GM18873 (cell line): Measurements from ENCODE around the gene AEBP1.

Source experiments
- ATAC-seq: cut with Tn5 transposase; IDR thresholded peaks from one replicate; pipeline ENCODE4 v1.9.1; 2021; ENCODE audit warnings: mild to moderate bottlenecking, moderate library complexity, moderate number of reproducible peaks; ENCODE audit not compliant: unreplicated experiment, low FRiP score

Gene AEBP1

DNA sequence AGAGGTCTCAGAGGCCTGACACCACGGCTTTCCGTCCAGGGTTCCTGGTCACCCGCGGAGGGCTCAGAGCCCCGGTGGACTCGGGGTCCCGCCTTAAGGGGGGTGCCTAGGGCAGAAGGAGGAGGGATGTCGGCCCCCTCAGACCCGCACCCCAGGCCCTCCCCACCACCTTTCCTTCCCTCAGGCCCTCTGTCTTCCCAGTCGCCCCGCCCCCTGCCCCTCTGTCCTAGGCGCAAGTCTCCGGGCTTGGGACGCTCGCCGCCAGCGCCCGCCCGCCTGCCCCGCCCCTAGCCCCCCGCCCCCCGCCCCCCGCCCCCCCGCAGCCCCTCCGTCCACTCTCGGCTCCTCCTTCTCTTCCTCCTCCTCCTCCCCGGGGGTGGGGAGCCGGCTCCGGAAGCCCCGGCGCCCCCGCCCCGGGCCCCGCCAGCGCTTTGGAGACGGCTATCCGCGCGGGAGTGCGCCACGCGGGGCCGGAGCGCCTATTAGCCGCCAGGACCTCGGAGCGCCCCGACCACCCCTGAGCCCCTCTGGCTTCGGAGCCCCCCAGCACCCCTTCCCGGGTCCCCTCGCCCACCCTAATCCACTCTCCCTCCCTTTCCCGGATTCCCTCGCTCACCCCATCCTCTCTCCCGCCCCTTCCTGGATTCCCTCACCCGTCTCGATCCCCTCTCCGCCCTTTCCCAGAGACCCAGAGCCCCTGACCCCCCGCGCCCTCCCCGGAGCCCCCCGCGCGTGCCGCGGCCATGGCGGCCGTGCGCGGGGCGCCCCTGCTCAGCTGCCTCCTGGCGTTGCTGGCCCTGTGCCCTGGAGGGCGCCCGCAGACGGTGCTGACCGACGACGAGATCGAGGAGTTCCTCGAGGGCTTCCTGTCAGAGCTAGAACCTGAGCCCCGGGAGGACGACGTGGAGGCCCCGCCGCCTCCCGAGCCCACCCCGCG is at the start of gene AEBP1:
TSS of gene AEBP1 (plus strand) at position 423 of the 937 bp plus-strand sequence. CDS start at position 744, 321 bp downstream.
- no peak for ATAC-seq

DNA sequence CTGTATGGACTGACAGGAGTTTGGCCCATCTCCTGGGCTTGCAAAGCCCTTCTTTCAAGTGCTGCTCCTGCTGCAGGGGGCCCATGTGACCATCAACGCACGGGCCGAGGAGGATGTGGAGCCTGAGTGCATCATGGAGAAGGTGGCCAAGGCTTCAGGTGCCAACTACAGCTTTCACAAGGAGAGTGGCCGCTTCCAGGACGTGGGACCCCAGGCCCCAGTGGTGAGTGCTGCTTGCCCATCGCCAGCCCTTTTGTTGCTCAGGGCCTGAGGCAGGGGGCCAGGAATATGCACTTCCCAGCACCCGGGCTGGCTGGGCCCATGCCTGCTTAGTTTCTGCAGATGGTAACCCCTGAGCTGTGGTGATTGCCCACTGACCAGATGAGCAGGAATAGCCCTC is 47.5 kb upstream of the AEBP1 start:
- no peak for ATAC-seq

DNA sequence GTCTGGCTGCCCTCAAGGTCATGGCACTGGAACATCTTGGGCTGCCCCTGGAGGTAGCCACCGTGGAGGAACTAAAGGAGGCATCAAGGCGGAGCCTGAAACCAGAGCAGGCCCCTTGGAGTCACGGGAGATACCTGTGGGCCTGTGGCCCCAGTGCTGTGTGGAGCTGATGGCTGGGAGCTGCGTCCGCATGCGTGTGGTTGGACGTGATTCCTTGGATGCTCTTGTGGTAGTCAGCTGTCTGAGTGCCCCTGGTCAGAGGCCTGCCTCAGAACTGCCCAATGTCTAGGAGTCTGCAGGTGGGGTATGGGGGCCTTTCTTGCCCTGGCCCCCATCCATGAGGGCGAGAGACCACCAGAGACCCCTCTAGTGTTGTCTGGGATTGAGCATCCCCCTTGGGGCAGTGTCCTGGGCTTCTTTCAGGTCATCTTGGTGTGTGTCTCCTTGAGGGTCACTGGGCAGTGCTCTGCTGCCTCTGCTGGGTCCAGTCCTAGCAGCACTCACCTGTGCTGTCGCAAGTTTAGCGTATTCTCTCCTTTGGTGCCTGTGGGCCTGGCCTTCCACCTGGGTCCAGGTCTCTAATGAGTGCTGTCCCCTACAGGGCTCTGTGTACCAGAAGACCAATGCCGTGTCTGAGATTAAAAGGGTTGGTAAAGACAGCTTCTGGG is 46.8 kb upstream of the AEBP1 start:
- no peak for ATAC-seq

DNA sequence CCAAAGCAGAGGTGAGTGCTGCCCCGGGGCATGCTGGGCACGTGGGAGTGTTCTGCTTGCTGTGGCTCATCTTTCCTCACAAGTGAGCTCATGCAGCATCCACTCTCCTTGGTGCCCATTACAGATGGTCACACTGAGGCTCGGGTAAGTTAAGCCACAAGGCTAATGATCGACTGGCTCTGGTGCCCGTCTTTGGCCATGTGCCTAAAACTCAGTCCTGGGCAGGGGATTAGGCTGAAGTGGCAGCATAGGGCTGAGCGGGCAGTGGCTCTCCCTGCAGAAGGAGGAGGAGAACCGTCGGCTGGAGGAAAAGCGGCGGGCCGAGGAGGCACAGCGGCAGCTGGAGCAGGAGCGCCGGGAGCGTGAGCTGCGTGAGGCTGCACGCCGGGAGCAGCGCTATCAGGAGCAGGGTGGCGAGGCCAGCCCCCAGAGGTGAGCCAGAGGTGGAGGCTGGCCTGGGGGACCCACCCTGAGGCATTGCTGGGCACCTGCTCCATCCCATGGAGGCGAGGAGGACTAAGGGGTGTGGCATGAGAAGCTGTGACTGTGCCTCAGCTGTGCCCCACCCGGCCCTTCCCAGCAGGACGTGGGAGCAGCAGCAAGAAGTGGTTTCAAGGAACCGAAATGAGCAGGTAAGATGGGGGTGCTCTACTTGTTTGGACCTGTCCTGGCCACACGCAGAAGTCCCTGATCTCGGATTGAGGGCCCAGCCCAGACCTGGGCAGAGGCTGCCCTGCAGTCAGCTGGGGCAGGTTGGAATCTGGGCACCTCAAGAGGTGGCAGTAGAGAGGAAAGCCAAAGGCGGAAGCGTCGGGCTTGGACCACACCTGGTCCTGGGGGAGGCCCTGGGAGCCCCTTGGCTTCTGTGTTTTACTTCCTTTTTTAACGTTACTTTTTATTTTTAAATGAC is 46.0 kb upstream of the AEBP1 start:
- no peak for ATAC-seq

DNA sequence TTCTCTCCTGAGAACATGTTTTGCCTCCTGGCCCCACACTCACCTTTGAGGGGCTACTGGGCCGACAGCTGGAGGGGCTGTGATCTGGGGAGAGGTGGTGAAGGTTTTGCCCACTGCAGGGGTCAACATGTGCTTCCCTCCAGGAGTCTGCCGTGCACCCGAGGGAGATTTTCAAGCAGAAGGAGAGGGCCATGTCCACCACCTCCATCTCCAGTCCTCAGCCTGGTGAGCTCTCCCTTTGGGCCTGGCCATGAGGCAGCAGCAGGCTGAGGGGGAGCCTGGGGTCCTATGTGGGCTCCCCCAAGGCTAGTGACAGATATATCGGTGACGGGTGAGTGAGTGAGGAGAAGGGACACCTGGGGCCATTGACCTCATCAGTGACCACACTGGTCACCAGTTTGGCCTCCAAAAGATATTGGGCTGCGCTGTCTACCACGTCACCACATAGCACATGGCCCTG is 45.4 kb upstream of the AEBP1 start:
- no peak for ATAC-seq

DNA sequence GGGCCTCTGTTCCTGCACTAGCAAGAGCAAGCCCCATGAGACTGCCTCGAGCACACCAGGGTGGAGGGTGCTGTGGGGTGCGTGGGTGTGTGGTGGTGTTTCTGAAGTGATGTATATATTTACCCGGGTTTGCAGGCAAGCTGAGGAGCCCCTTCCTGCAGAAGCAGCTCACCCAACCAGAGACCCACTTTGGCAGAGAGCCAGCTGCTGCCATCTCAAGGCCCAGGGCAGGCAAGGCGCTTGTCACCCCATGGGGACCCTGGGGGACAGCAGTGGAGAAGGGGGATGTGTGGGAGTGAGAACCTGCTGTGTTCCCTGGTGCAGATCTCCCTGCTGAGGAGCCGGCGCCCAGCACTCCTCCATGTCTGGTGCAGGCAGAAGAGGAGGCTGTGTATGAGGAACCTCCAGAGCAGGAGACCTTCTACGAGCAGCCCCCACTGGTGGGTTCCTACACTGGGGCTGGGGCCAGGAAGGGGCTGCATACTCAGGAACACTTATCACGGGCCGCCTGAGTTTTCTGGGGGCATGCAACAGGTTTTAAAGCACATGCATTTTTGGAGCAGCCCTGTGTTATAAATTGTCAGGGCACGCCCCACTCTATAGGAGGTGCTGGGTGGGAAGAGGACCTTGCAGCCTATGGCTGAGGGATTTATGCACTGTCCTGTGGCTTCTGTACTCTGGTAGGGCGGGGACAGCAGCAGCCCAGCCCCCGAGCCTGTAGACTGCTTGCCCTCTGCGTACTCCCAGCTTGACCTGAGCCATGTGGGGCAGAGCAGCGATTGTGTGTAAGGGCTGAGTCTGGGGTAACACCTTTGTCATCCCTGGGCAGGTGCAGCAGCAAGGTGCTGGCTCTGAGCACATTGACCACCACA is 44.7 kb upstream of the AEBP1 start:
- ATAC-seq = no peak

DNA sequence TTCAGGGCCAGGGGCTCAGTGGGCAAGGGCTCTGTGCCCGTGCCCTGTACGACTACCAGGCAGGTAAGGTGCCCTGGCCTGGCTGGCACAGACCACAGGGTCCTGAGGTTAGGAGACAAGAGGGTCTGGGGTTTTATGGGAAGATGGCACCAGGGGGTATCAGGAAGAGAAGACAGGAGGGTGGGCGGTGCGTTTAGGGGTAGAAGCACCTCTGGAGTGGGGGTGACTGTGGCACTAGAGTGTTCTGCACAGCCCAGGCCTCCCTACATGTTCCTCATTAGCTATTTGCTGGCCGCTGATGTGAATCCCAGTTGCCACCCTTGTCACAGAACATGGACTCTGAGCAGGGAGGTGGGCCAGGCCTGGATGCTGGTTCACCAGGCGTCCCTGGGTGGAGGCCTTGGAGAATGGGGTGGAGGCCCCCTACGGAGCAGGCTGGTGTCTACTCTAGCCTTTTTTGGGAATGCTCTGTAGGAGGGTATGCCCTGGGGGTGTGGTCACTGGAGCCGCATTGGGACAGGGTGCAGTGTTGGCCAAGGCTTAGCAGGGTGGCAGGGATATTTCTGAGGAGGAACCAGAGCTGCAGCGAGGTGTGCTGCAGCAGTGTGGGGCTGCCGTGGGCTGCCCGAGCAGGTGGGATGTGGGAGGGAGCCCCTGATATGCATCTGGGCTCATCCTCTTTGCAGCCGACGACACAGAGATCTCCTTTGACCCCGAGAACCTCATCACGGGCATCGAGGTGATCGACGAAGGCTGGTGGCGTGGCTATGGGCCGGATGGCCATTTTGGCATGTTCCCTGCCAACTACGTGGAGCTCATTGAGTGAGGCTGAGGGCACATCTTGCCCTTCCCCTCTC is 43.8 kb upstream of the AEBP1 start:
- ATAC-seq = no peak

DNA sequence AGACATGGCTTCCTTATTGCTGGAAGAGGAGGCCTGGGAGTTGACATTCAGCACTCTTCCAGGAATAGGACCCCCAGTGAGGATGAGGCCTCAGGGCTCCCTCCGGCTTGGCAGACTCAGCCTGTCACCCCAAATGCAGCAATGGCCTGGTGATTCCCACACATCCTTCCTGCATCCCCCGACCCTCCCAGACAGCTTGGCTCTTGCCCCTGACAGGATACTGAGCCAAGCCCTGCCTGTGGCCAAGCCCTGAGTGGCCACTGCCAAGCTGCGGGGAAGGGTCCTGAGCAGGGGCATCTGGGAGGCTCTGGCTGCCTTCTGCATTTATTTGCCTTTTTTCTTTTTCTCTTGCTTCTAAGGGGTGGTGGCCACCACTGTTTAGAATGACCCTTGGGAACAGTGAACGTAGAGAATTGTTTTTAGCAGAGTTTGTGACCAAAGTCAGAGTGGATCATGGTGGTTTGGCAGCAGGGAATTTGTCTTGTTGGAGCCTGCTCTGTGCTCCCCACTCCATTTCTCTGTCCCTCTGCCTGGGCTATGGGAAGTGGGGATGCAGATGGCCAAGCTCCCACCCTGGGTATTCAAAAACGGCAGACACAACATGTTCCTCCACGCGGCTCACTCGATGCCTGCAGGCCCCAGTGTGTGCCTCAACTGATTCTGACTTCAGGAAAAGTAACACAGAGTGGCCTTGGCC is 43.0 kb upstream of the AEBP1 start:
- no peak for ATAC-seq

DNA sequence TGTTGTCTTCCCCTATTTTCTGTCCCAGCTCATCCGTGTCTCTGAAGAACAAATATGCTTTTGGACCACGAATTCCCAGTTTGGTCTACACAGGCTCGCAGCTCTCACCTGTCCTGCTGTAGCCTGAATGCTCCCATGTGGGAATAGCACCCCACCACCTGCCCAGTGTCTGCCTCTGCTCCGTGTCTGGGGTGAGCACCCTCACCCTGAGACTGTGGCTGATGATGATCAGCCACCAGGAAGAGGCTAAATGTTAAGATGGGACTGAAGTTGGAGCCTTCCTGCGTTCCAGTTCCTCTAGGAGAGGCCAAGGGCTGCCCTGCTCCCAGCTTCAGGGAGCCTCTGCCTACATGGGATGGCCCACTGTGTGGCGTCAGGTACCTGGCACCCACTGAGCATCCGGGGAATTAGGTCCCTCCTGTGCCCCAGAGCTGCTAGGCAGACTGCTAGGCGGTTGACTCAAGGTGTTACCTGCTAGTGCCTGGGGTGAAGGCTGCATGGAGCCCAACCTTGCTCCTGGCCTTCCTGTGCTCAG is 42.4 kb upstream of the AEBP1 start:
- no peak for ATAC-seq

DNA sequence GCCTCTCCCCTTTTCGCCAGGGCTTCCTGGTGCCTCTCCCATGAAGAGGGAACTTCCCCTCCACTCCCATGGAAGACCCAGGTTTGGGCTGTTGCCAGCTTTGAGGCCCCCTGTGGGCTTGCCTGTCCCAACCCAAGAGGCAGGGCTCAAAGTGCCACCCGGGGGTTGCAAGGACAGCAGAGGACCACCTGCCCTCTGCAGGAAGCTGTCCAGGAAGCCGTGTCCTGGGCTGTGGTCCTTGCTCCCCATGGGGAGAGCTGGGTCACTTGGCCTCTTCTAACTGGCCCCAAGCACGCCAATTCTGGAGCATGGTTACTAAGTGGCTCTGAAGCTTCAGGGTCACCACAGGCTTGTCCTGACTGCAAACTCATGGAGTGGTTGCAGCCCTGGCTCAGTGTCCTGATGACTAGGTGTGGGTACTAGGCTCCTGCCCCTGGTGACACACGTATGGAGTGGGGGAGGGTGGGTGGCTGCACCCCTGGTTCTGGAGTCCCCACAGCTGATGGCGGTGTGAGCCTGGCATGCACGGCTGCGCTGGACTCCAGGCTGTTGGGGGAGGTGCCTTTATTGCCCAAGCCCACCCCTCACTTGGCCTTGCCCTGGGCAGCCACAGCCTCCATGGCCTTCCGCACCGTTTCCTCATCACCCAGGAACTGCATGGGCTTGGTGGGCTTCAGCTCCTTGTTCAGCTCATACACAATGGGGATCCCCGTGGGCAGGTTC is 41.8 kb upstream of the AEBP1 start:
- ATAC-seq = no peak

DNA sequence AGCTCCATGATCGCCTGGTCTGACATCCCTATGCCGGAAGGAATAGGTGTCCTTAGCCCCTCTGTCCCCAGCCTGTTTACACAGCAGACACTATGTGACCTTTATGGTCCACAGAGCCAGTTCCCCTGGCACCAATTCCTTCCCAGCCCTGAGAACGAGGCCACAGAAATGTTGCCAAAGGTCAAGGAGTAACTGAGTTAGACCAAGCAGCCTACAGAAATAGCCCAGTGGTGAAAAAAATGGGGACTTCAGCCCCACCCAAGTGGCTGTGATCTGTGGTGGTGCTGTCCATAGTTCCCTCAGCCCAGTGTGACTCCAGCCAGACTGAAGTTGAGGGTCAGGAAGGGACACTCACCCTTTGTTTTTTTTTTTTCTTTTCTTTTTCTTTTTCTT is 41.2 kb upstream of the AEBP1 start:
- ATAC-seq = no peak

DNA sequence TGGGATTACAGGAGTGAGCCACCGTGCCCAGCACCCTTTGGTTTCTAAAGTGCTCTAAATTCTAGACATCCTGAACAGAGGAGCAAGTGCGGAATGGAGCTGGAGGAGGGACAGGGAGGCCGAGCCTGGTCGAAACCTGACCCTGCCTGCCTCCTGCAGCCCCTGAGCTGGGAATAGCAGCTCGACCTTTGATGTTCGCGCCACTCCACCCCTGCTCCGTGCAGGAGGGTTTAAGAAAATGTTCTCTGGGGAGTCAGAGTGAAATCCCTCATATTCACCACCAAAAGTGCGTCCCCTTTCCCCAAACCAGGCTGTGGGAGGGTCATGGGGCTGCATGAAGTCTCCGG is 40.6 kb upstream of the AEBP1 start:
- ATAC-seq = no peak

DNA sequence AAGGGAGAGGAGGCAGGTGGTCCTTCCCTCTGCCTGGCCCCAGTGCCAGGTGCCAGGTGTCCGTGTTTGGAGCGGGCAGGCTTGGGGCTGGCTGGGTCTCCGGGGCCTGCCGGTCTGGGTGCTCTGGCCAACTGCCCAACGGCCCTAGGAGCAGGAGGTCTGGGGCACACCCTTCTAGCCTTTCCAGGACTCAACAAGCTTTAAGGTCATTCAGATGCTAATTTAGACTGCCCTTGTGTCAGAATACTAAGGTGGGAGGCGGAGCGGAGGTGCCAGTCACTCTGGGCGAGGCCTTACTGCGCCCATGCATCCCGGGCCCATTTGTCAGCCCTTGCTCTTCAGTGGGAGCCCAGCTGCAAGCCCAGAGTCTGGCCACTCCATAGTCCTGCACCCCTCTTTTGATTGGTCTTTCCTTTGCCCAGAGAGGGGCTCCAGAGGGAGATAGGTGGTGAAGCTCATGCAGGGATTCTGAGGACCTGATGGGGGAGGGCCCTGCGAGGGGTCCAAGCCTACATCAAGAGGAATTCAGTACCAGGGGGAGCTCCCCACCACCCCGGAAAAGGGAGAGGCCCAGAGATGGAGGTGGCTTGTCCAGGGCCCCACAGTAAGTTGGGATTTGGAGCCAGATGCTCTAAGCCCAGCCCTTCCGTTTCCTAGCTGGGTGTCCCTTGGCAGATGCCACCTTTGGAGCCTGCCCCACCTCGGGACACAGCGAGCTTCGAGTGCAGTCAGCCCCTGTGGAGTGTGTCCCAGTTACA is 40.1 kb upstream of the AEBP1 start:
- ATAC-seq = no peak

DNA sequence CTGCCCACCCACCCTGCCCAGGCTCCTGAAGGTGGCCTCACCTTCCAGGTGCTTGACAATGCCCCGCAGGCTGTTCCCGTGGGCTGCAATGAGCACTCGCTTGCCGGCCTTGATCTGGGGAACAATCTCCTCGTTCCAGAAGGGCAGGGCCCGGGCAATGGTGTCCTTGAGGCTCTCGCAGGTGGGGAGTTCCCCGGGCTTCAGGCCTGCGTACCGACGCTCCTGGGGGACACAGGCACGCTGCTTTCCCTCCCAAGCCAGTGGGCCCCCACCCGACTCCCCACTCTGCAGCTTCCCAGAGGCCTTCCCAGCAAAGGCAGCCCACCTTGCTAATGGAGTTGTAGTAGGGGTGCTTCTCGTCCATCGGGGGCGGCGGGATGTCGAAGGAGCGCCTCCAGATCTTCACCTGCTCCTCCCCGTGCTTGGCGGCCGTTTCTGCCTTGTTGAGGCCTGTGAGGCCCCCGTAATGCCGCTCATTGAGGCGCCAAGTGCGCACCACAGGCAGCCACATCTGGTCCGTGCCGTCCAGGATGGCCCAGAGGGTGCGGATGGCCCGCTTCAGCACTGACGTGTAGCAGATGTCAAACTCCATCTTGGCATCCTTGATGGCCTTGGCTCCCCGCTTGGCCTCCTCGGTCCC is 39.2 kb upstream of the AEBP1 start:
- ATAC-seq = no peak

DNA sequence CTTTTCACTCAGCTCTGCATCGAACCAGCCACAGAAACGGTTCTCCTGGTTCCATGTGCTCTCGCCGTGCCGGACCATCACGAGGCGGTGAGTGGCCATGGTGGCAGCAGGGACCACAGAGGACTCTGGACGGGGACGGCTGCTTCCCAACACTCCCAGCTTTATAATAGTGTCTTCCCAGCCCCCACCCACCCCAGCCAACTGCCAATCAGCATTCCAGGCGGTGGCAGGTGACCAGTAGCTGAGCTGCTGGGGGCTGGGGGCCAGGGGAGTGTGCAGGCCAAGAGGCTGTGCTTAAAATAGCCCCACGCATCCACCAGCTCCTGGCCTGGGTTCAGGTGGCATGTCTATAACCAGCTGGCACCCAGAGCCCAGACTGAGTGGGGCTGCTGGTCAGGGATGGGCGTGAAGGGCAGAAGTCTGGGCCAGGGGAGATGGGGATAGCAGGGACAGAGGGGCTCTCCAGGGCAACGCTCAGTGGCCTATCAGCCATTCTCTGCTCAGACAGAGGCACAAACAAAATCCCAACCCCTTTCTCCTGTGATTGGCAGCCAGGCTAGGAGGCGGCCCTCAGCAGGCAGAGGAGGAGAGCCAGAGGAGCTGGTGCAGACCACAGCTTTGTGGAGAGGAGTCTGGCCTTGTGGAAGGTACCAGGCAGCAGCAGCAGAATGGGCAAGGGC is 38.6 kb upstream of the AEBP1 start, which contains the start of gene PGAM2:
TSS of gene PGAM2 (minus strand) at position 137 of the 680 bp plus-strand sequence. CDS start at position 99, 38 bp downstream.
- no peak for ATAC-seq

DNA sequence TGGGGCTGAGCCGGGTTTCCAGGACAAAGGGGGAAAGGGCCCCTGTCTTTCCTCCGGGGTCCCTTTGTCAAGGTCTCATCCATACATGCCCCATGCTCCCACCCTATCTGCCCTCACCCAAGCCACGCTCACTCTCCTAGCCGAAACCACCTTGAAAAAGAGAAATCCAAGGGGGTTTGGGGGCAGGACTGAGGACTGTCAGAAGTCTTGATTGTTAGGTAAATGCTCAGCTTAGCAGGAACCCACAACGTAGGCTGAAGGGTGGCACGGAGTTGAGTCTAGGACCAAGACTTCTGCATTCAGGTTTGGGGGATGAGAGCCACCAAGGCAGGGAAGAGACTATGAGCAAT is 38.1 kb upstream of the AEBP1 start:
- ATAC-seq = no peak
